HTR-8/SVneo (cell line): ENCODE results near the gene EFS.
"Not testable (repeated sequence)": the region's sequence is repeated elsewhere in the genome, so short reads cannot be mapped to it uniquely, and the experiment has no call there.

Source experiments
- DNase-seq: peaks from one replicate; pipeline ENCODE4 v3.0.0; 2011; ENCODE audit warnings: low spot score, mixed read lengths; ENCODE audit not compliant: insufficient read length
- FAIRE-seq: peaks from 2 replicates; lab custom pipeline; 2011; peaks lifted over from hg19 to GRCh38; lab: Jason Lieb, UNC

EFS gene

DNA sequence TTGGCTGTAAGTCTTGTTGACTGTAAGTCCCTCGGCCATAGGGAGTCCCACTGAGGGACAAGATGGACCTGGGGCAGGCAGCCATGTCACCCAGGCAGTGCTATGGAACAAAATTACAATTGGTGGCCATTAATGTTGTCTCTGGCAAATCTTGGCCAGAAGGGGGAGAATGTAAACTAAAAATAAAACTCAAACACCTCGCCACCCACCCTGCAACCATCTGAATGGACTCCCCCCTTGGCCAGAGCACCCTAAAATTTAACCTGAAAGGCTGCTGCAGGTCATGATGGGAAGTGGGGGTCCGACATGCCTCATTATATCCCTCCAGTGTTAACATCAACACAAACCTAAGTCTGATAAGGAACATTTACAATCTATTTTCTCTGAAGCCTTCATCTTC, 20.5 kb downstream of the EFS start:
- FAIRE-seq (no peak), DNase-seq (no peak)

DNA sequence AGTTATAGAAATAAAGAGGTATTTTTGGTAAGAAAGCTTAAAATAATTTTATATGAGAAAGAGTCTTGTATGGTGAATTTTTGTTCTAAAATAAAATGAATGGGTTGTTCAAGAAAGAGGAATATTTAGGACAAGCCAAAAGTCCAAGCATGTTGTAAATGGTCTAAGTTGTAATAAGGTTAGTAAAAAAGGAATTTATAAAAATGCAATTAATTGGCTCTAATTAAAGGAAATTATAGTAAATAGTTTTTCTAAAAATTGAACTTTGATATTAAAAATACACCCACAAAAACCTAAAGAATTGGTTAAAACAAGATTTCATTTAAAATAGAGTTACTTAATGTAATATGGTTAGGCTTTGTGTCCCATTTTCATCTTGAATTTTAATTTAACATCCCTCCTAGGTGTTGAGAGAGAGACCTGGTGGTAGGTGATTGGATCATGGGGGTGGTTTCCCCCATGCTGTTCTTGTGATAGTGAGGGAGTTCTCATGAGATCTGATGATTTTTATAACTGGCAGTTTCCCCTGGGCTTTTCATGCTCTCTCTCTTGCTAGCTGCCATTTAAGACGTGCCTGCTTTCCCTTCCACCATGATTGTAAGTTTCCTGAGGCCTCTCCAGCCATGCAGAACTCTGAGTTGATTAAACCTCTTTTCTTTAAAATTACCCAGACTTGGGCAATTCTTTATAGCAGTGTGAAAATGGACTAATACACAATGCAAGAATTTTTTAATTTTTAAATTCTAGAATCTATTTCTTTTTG, 25.3 kb downstream of the EFS start:
- no peak for FAIRE-seq
- DNase-seq = no peak

DNA sequence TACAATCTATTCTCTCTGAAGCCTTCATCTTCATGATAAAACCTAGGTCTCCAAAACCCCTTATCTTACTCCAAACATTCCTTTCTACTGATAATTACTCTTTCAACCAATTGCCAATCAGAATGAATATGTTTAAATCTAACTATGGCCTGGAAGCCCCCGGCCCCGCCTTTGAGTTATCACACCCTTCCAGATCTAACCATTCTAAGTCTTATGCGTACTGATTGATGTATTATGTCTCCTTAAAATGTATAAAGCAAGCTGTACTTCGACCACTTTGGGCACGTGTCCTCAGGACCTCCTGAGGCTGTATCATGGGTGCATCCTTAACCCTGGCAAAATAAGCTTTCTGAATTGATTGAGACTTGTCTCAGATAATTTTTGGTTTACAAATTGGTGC, 29.3 kb downstream of the EFS start:
- FAIRE-seq (no peak), DNase-seq (no peak)

DNA sequence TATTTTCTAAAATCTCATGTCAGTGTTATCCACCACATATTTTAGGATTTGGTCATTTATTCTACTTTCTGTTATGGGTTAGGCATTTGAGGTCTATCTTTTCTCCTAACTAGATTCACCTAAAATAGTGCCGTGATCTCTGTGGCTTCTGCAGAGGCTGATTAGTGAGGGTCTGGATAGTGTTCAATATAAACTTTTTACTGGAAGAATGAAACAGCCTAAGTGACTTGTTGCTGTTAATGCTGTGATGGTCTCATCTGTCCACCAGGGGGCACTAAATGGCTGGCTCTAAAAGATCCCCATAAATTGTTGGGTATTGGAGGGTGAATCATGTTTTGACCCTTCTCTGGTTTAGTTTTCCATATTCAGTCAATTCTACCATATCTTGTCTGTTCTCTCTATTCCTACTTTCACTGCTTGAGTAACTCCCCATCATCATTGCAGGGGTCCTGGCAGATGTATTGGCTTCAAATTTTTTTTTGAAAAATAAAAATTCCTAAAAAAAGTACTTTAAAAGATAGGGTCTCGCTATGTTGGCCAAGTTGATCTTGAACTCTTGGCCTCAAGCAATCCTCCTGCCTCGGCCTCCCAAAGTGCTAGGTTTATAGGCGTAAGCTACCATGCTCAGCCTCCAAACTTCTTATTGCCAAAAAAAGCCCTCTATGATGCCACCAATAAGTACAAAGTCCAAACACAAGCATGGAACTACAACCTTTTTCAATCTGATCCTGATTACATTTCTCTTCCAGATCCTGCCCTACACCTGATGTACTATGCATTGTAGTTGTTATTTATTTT, 36.8 kb downstream of the EFS start:
- FAIRE-seq (no peak), DNase-seq (peak; percentile 62)

DNA sequence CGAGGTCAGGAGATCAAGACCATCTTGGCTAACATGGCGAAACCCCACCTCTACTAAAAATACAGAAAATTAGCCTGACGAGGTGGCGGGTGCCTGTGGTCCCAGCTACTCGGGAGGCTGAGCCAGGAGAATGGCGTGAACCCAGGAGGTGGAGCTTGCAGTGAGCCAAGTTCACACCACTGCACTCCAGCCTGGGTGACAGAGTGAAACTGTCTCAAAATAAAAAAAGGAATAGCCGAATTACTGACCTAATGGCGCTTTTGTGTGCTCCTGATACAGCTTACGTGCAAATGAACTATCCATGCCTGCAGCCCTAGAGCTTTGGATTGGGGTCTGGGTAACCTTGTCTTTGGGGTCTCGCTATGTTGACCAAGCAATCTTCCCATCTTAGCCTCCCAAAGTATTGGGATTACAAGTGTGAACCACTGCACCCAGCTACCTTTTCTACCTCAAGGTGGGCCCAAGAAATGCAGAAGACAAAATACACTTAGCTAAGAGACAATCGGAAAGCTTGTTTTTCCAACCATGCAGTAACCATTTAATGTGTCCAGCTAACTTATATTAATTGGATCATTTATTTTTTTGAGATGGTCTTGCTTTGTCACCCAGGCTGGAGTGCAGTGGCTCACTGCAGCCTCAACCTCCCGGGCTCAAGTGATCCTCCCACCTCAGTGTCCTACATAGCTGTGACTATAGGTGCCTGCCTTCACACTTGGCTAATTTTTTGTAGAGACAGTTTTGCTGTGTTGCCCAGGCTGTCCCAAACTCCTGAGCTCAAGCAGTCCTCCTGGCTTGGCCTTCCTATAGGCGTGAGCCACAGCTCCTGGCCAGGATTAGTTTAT, 38.3 kb downstream of the EFS start:
- DNase-seq (no peak), FAIRE-seq (no peak)

DNA sequence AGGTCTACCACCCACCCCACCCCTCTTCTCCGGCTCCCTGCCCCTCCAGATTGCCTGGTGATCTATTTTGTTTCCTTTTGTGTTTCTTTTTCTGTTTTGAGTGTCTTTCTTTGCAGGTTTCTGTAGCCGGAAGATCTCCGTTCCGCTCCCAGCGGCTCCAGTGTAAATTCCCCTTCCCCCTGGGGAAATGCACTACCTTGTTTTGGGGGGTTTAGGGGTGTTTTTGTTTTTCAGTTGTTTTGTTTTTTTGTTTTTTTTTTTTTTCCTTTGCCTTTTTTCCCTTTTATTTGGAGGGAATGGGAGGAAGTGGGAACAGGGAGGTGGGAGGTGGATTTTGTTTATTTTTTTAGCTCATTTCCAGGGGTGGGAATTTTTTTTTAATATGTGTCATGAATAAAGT, 39.2 kb downstream of the EFS start:
- DNase-seq, FAIRE-seq: not testable (repeated sequence)

DNA sequence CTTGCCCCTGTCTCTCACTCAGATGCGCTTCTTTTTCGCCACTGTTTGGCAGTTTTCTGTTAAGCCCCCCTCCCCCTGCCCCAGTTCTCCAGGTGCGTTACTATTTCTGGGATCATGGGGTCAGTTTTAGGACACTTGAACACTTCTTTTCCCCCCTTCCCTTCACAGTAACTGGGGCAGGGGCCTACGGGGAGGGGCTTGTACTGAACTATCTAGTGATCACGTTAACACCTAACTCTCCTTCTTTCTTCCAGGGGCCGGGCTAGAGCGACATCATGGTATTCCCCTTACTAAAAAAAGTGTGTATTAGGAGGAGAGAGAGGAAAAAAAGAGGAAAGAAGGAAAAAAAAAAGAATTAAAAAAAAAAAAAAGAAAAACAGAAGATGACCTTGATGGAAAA, 40.0 kb downstream of the EFS start:
- FAIRE-seq (no peak), DNase-seq (no peak)

DNA sequence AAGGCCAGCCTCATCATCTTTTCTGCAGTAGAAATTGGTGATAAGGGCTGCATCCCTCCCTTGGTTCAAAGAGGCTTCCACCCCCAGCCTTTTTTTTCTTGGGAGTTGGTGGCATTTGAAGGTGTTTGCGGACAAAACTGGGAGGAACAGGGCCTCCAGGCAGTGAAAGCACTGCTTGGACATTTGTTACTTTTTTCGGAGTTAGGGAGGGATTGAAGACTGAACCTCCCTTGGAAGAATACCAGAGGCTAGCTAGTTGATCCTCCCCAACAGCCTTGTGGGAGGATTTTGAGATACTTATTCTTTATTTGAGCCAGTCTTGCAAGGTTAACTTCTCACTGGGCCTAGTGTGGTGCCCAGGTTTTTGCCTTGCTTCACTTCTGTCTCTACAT, 40.5 kb downstream of the EFS start:
- DNase-seq = no peak
- FAIRE-seq = no peak

DNA sequence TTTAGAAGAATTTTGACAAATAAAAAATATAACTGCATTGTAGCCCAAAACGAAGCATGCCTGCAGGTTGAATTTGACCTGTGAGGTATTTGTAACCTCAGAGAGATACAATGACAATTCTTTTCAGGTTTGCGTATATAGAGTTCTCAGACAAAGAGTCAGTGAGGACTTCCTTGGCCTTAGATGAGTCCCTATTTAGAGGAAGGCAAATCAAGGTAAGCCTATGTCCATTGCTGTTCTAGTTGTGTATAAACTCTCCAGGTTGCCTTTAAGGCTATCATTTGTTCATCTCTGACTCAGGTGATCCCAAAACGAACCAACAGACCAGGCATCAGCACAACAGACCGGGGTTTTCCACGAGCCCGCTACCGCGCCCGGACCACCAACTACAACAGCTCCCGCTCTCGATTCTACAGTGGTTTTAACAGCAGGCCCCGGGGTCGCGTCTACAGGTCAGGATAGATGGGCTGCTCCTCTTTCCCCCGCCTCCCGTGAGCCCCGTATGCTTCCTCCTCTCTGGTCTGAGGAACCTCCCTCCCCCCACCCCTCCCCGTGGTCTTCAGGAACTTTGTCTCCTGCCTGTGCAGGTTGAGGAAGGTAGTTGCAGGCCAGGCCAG, 41.0 kb downstream of the EFS start:
- DNase-seq = no peak
- FAIRE-seq = no peak

DNA sequence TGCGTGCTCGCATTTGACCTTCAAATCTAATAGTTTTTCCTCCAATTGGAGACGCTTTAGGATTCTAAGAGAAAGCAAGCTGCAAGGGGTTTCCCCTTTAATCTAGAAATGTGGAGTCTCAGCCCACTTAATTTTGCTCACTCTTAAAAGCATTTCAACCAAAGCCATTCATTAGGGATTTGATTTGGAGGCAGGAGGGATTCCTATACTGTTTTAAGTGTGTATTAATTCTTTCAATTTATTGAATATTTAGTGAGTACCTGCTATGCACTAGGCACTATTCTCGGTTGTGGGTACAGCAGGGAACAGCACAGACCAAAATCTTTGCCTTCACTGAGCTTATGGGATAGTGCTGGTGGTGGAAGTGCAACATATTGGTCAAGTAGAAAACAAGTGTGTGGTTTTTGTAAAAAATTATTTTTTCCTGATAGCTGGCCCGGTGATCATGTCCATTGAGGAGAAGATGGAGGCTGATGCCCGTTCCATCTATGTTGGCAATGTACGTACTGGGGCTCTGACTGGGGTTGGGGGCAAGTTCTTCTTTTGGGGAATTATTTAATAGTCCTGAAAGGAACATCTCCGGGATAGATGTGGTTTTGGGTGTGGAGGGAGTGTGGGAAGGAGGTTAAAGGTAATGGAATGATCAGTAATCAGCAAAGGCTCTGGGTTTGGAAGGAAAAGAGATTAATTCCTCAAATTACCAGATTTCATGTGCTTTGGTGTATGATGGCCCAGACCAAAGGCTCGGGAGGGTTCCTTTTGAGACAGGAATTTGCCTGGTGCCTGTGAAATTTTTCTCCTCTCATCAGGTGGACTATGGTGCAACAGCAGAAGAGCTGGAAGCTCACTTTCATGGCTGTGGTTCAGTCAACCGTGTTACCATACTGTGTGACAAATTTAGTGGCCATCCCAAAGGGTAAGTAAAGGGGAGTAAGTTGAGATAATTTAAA, 42.1 kb downstream of the EFS start:
- FAIRE-seq = no peak
- no peak for DNase-seq

DNA sequence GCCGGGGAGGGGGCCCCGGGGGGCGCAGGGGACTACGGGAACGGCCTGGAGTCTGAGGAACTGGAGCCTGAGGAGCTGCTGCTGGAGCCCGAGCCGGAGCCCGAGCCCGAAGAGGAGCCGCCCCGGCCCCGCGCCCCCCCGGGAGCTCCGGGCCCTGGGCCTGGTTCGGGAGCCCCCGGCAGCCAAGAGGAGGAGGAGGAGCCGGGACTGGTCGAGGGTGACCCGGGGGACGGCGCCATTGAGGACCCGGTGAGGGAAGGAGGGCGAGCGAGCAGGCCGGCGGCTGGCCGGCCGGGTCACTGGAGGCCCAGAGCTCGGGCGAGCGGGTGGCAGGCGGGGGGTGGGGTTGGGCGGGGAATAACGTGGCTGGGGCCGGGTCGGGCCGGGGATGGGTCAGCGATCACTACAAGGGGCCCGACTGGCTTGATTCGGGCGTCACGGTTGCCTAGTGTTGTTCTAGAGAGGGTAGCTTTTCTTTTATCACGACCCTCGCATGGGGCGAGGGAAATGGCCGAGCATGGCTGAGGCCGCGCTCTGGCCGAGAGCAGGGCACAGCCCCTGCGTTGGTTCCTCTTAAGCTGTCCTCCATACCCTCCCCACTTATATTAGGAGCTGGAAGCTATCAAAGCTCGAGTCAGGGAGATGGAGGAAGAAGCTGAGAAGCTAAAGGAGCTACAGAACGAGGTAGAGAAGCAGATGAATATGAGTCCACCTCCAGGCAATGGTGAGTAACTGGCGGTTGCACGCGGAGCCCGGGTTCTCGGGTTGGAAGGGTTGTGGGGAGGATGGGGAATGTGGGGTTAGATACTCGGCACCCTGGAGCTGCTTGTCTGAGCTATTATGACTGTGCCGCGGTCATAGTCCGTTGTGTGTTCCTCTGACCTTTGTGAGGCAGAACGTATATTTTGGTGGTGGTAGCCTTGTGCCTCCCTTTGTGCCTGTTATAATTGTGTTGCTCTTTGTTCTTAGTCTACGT, 43.1 kb downstream of the EFS start:
- DNase-seq = peak; percentile 15
- FAIRE-seq = no peak

DNA sequence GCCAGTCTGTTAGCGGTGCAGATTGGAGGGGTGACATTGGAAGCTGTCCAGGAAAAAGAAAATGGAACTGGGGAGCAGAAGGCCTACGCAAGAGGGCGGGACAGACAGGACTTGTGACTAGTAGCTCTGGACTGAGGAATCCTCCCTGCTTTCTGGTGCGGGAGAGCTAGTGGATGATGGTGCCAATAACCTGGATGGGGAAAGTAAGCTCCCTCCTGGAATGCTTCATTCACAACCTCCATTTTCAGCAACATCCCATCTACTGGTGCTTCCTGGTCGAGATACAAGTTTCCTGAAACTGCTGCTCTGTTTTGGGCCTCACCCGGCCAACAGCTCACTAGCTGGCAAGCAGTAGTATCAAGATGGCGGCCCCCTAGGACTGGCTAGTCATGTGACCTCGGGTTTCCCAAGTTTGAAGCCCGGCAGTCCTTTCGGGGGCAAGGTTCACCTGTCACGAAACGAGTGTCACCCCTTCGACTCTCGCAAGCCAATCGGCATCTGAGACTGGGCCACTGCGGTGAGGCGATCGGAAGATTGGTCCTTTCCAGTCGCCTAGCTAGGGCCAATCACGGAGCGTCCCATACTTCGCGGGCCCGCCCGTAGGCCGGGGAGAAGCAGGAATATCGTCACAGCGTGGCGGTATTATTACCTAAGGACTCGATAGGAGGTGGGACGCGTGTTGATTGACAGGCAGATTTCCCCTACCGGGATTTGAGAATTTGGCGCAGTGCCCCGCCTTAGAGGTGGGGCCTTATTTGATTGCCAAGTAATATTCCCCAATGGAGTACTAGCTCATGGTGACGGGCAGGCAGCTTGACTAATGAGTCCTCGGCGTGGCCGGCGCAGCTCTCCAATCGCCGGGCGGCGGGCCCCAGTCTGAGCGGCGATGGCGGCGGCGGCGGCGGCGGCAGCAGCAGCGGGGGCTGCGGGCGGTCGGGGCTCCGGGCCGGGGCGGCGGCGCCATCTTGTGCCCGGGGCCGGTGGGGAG, 44.1 kb downstream of the EFS start, which contains the start of gene PABPN1:
PABPN1 (plus strand) TSS at position 874 of the 988 bp plus-strand sequence; CDS start at position 887, 13 bp downstream.
- DNase-seq (peak; percentile 91), FAIRE-seq (no peak)

DNA sequence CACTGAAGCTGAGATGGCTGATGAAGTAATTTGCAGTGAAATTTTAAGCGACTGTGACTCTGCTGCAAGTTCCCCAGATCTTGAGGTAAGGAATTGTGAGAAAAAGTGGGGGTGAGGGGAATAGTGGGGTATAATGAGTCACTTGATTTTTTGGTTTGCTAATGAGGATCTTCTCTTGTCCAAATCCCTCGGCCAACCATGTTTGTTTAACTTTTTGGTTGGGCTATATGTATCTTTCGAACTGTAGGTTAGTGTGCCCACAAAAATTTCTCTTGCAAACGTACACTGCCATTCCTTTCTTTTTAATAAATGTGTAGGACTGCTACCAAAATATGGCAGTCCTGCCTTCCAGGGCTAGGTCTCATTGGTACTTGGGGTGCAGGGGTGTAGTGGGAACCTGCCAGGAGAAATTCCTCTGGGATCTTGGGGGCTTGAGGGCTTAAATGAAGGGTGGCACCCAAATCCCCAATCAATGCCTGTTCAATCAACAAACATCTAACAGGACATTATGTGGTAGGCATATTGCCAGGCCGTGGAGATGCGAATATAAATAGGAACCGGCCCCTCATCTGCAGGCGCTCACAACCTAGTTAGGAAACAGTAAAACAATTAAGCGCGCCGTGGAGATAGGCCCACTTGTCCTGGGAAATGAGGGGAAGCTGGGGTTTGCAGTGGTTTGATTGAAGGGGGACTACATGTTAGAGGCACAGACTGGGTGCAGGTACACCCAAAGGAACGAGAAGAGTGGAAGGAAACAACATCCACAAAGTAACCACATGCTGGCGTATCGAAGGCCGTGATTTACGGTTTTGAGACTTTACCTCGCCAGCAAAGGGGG, 45.0 kb downstream of the EFS start:
- DNase-seq = no peak
- no peak for FAIRE-seq

DNA sequence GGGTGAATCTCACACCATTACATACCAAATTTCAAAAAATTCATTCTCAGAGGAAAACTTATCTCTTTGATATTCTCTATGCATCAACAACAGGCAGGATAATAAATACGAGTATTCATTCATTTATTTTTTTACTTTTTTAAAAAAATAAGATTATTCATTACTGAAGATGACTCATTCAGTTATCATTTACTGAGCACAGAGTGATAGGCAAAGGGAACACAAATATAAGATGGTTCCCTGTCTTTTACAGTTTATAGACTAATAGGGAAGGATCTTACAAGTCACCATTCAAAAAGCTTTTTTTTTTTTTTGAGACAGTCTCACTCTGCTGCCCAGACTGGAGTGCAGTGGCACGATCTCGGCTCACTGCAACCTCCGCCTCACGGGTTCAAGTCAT, 48.7 kb downstream of the EFS start:
- DNase-seq (no peak), FAIRE-seq (no peak)

DNA sequence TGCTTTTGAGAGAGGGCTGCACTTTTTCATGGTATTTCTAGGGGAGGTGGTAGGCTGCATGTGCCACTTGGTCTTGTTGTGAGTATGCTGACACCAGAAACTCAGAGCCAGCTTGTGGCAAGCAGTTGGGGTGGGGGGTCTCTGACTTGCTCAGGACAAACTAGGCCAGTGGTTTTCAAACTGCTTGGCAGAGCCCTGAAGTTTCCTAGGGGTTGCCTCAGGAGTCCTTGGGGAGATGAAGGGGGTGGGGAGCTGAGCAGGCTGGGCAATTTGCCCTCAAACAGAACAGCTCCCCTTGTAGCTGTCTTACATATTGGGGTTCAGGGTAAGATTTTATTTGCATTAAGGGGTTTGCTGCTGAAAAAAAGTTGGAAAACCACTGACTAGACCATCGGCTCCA, 54.4 kb downstream of the EFS start:
- DNase-seq = no peak
- FAIRE-seq = no peak
